HepG2 (cell line): Measurements from ENCODE around the gene AP4M1. TPM values are rescaled to one million over a fixed set of nuclear protein-coding genes. Genes with fewer than 3 reads are reported as not detected.

ENCODE experiments used
- ARNTL ChIP-seq: sonication (generic); formaldehyde crosslinking; IDR thresholded peaks from 2 replicates; pipeline ENCODE4 v1.4.0; 2020; ENCODE audit warnings: mild to moderate bottlenecking, missing genetic modification reagents
- FOXC1 ChIP-seq: sonication (generic); formaldehyde crosslinking; IDR thresholded peaks from 2 replicates; pipeline ENCODE4 v1.8.0; 2022; ENCODE audit warnings: mild to moderate bottlenecking, missing genetic modification reagents, borderline replicate concordance
- FOXK2 ChIP-seq: fragments of 450-650 bp; IDR thresholded peaks from 2 replicates; pipeline ENCODE4 v1.6.1; 2016
- HNRNPL ChIP-seq: fragments of 200-400 bp; formaldehyde crosslinking; IDR thresholded peaks from 2 replicates; pipeline ENCODE4 v1.6.1; 2017; ENCODE audit warnings: mild to moderate bottlenecking, low read depth, low read length
- MXI1 ChIP-seq: IDR thresholded peaks from 3 replicates; pipeline ENCODE4 v1.6.1; 2012; ENCODE audit warnings: low read depth, low read length, inconsistent platforms, borderline replicate concordance
- NR2C2 ChIP-seq: sonication (generic); formaldehyde crosslinking; IDR thresholded peaks from 2 replicates; pipeline ENCODE4 v1.4.0; 2020; ENCODE audit warnings: missing genetic modification reagents, mild to moderate bottlenecking, moderate library complexity, borderline replicate concordance
- POGK ChIP-seq: sonication (generic); formaldehyde crosslinking; conservative IDR thresholded peaks from 2 replicates; pipeline ENCODE4 v1.8.0; 2022; ENCODE audit warnings: mild to moderate bottlenecking, moderate library complexity, missing genetic modification reagents
- RAD21 ChIP-seq: fragments of 450-650 bp; formaldehyde crosslinking; IDR thresholded peaks from 2 replicates; pipeline ENCODE4 v1.5.0; 2020; ENCODE audit warnings: mild to moderate bottlenecking
- REPIN1 ChIP-seq: sonication (generic); formaldehyde crosslinking; IDR thresholded peaks from 2 replicates; pipeline ENCODE4 v1.8.0; 2022; ENCODE audit warnings: missing genetic modification reagents, low read depth, mild to moderate bottlenecking, borderline replicate concordance
- ZFP41 ChIP-seq: sonication (generic); formaldehyde crosslinking; IDR thresholded peaks from 2 replicates; pipeline ENCODE4 v1.4.0; 2020; ENCODE audit warnings: mild to moderate bottlenecking, missing genetic modification reagents, borderline replicate concordance
- ZNF20 ChIP-seq: sonication (generic); formaldehyde crosslinking; IDR thresholded peaks from 2 replicates; pipeline ENCODE4 v1.4.0; 2020; ENCODE audit warnings: mild to moderate bottlenecking, moderate library complexity, missing genetic modification reagents
- ZNF263 ChIP-seq: sonication (generic); formaldehyde crosslinking; IDR thresholded peaks from 2 replicates; pipeline ENCODE4 v1.4.0; 2020; ENCODE audit warnings: missing genetic modification reagents
- ZSCAN29 ChIP-seq: sonication (generic); formaldehyde crosslinking; conservative IDR thresholded peaks from 2 replicates; pipeline ENCODE4 v1.4.0; 2020; ENCODE audit warnings: mild to moderate bottlenecking, missing genetic modification reagents
- polyA plus RNA-seq, 8 experiments: library from polyadenylated mRNA; depleted of rRNA in 3 of 8; stranded (reverse) in 7 of 8; unstranded in 1 of 8; fragments of >200 nt; fragmentation: Illumina TruSeq in 4 of 8; extraction: Trizol in 4 of 8; gene quantifications; 2 replicates each; pipeline versions ENCODE4 v1.2.1 to v1.2.3, GENCODE V29; 2011 to 2016; ENCODE audit warnings: low read depth in 4 of 8, missing spikeins in 1 of 8, mixed read lengths in 1 of 8; ENCODE audit not compliant: insufficient read depth in 1 of 8
- total RNA-seq, 5 experiments: library from RNA; depleted of rRNA; stranded (reverse); fragments of >200 nt; fragmentation: Illumina TruSeq; extraction: Trizol; gene quantifications; 2 replicates each; pipeline ENCODE4 v1.2.3, GENCODE V29; 2016; ENCODE audit warnings: low read depth in 1 of 5
- TF ChIP-seq, protein P1 (sequence below): sonication (generic); formaldehyde crosslinking; IDR thresholded peaks from 2 replicates; pipeline ENCODE4; 2020; ENCODE audit warnings: missing genetic modification reagents, mild to moderate bottlenecking, borderline replicate concordance
- TF ChIP-seq, protein P2 (sequence below): sonication (generic); formaldehyde crosslinking; IDR thresholded peaks from 2 replicates; pipeline ENCODE4 v1.9.0; 2021; ENCODE audit warnings: missing genetic modification reagents, borderline replicate concordance
- TF ChIP-seq, protein P3 (sequence below): IDR thresholded peaks from 2 replicates; pipeline ENCODE4 v1.6.1; 2016; ENCODE audit warnings: low read depth, missing genetic modification reagents, missing compliant biosample characterization
- TF ChIP-seq, protein P4 (sequence below): sonication (generic); formaldehyde crosslinking; IDR thresholded peaks from 2 replicates; pipeline ENCODE4 v1.5.0; 2020; ENCODE audit warnings: mild to moderate bottlenecking, missing genetic modification reagents, moderate library complexity

AP4M1 gene
- total and polyA plus RNA-seq, 2 of the 13 experiments (the other 11 are each of a cell fraction or from before 2014, with no cell fraction given) = 6.3 to 9.7 TPM

DNA sequence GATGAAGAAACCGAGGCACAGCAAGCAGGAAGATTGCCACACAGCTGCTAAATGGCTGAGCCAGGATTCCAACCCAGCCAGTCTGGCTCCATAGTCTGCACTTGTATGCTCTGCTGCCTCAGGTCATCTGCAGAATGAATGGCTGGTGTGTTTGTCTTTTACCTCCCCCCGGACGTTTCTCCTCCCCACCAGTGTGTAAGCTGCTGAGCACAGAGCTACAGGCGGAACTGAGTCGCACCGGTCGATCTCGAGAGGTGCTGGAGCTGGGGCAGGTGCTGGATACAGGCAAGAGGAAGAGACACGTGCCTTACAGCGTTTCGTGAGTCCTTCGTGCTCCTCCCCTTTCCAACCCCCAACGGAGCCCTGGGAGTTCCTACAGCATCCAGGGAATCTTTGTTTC is 20.6 kb downstream of the AP4M1 start (continued):
- TF ChIP-seq, protein P1, sequence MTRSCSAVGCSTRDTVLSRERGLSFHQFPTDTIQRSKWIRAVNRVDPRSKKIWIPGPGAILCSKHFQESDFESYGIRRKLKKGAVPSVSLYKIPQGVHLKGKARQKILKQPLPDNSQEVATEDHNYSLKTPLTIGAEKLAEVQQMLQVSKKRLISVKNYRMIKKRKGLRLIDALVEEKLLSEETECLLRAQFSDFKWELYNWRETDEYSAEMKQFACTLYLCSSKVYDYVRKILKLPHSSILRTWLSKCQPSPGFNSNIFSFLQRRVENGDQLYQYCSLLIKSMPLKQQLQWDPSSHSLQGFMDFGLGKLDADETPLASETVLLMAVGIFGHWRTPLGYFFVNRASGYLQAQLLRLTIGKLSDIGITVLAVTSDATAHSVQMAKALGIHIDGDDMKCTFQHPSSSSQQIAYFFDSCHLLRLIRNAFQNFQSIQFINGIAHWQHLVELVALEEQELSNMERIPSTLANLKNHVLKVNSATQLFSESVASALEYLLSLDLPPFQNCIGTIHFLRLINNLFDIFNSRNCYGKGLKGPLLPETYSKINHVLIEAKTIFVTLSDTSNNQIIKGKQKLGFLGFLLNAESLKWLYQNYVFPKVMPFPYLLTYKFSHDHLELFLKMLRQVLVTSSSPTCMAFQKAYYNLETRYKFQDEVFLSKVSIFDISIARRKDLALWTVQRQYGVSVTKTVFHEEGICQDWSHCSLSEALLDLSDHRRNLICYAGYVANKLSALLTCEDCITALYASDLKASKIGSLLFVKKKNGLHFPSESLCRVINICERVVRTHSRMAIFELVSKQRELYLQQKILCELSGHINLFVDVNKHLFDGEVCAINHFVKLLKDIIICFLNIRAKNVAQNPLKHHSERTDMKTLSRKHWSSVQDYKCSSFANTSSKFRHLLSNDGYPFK (CRISPR knock-in tag) = peak; percentile 73; the same call in 1 of the 2 replicates
- TF ChIP-seq POGK (CRISPR knock-in tag) (no peak), ZFP41 (CRISPR knock-in tag) (no peak), MXI1 (peak; percentile 53; the same call in 1 of the 3 replicates), FOXK2 (peak; percentile 10; the same call in 1 of the 2 replicates), ARNTL (CRISPR knock-in tag) (peak; percentile 86), REPIN1 (CRISPR knock-in tag) (no peak), FOXC1 (CRISPR knock-in tag) (no peak), ZNF20 (CRISPR knock-in tag) (no peak), HNRNPL (no peak), ZSCAN29 (CRISPR knock-in tag) (0 out of 2 replicates have a peak, but pooled peaks have one; percentile 62), NR2C2 (no peak), ZNF263 (no peak; the same call in 1 of the 2 replicates), RAD21 (CRISPR knock-in tag) (no peak)
- TF ChIP-seq, protein P2, sequence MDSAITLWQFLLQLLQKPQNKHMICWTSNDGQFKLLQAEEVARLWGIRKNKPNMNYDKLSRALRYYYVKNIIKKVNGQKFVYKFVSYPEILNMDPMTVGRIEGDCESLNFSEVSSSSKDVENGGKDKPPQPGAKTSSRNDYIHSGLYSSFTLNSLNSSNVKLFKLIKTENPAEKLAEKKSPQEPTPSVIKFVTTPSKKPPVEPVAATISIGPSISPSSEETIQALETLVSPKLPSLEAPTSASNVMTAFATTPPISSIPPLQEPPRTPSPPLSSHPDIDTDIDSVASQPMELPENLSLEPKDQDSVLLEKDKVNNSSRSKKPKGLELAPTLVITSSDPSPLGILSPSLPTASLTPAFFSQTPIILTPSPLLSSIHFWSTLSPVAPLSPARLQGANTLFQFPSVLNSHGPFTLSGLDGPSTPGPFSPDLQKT = no peak
- TF ChIP-seq, protein P3, sequence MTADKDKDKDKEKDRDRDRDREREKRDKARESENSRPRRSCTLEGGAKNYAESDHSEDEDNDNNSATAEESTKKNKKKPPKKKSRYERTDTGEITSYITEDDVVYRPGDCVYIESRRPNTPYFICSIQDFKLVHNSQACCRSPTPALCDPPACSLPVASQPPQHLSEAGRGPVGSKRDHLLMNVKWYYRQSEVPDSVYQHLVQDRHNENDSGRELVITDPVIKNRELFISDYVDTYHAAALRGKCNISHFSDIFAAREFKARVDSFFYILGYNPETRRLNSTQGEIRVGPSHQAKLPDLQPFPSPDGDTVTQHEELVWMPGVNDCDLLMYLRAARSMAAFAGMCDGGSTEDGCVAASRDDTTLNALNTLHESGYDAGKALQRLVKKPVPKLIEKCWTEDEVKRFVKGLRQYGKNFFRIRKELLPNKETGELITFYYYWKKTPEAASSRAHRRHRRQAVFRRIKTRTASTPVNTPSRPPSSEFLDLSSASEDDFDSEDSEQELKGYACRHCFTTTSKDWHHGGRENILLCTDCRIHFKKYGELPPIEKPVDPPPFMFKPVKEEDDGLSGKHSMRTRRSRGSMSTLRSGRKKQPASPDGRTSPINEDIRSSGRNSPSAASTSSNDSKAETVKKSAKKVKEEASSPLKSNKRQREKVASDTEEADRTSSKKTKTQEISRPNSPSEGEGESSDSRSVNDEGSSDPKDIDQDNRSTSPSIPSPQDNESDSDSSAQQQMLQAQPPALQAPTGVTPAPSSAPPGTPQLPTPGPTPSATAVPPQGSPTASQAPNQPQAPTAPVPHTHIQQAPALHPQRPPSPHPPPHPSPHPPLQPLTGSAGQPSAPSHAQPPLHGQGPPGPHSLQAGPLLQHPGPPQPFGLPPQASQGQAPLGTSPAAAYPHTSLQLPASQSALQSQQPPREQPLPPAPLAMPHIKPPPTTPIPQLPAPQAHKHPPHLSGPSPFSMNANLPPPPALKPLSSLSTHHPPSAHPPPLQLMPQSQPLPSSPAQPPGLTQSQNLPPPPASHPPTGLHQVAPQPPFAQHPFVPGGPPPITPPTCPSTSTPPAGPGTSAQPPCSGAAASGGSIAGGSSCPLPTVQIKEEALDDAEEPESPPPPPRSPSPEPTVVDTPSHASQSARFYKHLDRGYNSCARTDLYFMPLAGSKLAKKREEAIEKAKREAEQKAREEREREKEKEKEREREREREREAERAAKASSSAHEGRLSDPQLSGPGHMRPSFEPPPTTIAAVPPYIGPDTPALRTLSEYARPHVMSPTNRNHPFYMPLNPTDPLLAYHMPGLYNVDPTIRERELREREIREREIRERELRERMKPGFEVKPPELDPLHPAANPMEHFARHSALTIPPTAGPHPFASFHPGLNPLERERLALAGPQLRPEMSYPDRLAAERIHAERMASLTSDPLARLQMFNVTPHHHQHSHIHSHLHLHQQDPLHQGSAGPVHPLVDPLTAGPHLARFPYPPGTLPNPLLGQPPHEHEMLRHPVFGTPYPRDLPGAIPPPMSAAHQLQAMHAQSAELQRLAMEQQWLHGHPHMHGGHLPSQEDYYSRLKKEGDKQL = no peak
- TF ChIP-seq, protein P4, sequence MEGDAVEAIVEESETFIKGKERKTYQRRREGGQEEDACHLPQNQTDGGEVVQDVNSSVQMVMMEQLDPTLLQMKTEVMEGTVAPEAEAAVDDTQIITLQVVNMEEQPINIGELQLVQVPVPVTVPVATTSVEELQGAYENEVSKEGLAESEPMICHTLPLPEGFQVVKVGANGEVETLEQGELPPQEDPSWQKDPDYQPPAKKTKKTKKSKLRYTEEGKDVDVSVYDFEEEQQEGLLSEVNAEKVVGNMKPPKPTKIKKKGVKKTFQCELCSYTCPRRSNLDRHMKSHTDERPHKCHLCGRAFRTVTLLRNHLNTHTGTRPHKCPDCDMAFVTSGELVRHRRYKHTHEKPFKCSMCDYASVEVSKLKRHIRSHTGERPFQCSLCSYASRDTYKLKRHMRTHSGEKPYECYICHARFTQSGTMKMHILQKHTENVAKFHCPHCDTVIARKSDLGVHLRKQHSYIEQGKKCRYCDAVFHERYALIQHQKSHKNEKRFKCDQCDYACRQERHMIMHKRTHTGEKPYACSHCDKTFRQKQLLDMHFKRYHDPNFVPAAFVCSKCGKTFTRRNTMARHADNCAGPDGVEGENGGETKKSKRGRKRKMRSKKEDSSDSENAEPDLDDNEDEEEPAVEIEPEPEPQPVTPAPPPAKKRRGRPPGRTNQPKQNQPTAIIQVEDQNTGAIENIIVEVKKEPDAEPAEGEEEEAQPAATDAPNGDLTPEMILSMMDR = peak; percentile 13; the same call in 1 of the 2 replicates
